Mucosa of descending colon (tissue), 3 donors: ENCODE measurements around the gene SLX9. TPM values are rescaled to one million over a fixed set of nuclear protein-coding genes. Genes with fewer than 3 reads are reported as not detected.

Experiments used
- ATAC-seq: fragments of 200-7000 bp; cut with Tn5 transposase; one replicate; pipeline ENCODE4 v1.9.1; 2020; ENCODE audit warnings: mild to moderate bottlenecking, moderate library complexity
- DNase-seq, 3 donors: peaks; one replicate each; pipeline ENCODE4 v3.0.0-alpha.2; 2020
- H3K36me3 ChIP-seq: fragments of 200-600 bp; one replicate; pipeline ENCODE4 v1.8.0; 2021; ENCODE audit warnings: low read depth, mild to moderate bottlenecking
- H3K4me1 ChIP-seq: fragments of 200-600 bp; one replicate; pipeline ENCODE4 v1.8.0; 2021; ENCODE audit warnings: low read depth, mild to moderate bottlenecking
- H3K4me3 ChIP-seq: fragments of 200-600 bp; one replicate; pipeline ENCODE4 v1.8.0; 2021; ENCODE audit warnings: mild to moderate bottlenecking
- H3K9me3 ChIP-seq: fragments of 200-600 bp; one replicate; pipeline ENCODE4 v1.8.0; 2021; ENCODE audit warnings: mild to moderate bottlenecking
- intact Hi-C, 2 donors: fragments of 100-400 bp; cut with DNase I in 1 of 2; cut with micrococcal nuclease in 1 of 2; formaldehyde crosslinking; loops; one replicate each; pipeline versions ENCODE4 v1.11.0 to v1.11.1; 2022; cut with DNase I, micrococcal nuclease
- total RNA-seq, 3 donors: library from RNA; stranded (reverse); fragmentation: NEBNext Ultra II Directional in 2 of 3; extraction: Animal tissue kit (Norgen Biotek cat#: 25700) in 2 of 3; gene quantifications; one replicate each; pipeline versions ENCODE4 v1.2.1 to v1.2.4, GENCODE V29; 2021 to 2023
- TF ChIP-seq, protein P1 (sequence below): fragments of 200-600 bp; IDR thresholded peaks from one replicate; pipeline ENCODE4 v1.8.0; 2022; ENCODE audit warnings: antibody characterized with exemption, mild to moderate bottlenecking
- donor health status: DM: no; HTN: no; CAD: no; lungs with moderate emphysema.
- donor health status: DM: no; HTN: no; CAD: no.
- donor health status: DM: no; HTN: yes; CAD: no.

SLX9 gene
- total RNA-seq, 3 donors from 2014 or later: 19.8 to 42.2 (median 20.9) TPM

DNA sequence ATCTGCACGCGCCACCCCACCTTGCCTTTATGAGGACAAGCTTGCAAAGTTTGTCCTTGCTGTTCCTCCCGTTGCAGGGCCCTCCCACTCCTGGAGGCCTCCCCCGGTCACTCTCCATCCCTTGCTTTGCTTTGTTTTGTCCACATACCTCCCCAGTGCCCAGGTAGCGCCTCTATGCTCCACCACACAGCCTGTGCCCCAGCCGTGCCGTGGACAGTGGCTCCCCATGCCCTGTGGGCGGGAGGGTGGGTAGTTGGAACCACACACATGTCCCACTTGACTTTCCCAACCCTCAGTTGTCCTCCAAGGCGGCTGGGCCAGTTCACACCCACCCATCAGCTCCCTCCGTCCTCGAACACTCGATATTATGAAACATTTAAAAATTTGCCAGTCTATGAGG lies 24.6 kb downstream of the SLX9 start:
- Histone ChIP-seq H3K9me3 (no peaks in the 10 kb centered on the region), H3K36me3 (no peaks in the 10 kb centered on the region), H3K4me3 (no peak overlapping the region), H3K4me1 (no peaks in the 10 kb centered on the region)
- intact Hi-C loops: no loop called here
- TF ChIP-seq, protein P1, sequence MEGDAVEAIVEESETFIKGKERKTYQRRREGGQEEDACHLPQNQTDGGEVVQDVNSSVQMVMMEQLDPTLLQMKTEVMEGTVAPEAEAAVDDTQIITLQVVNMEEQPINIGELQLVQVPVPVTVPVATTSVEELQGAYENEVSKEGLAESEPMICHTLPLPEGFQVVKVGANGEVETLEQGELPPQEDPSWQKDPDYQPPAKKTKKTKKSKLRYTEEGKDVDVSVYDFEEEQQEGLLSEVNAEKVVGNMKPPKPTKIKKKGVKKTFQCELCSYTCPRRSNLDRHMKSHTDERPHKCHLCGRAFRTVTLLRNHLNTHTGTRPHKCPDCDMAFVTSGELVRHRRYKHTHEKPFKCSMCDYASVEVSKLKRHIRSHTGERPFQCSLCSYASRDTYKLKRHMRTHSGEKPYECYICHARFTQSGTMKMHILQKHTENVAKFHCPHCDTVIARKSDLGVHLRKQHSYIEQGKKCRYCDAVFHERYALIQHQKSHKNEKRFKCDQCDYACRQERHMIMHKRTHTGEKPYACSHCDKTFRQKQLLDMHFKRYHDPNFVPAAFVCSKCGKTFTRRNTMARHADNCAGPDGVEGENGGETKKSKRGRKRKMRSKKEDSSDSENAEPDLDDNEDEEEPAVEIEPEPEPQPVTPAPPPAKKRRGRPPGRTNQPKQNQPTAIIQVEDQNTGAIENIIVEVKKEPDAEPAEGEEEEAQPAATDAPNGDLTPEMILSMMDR: no peak
- ATAC-seq (no peak), DNase-seq (no peak)

DNA sequence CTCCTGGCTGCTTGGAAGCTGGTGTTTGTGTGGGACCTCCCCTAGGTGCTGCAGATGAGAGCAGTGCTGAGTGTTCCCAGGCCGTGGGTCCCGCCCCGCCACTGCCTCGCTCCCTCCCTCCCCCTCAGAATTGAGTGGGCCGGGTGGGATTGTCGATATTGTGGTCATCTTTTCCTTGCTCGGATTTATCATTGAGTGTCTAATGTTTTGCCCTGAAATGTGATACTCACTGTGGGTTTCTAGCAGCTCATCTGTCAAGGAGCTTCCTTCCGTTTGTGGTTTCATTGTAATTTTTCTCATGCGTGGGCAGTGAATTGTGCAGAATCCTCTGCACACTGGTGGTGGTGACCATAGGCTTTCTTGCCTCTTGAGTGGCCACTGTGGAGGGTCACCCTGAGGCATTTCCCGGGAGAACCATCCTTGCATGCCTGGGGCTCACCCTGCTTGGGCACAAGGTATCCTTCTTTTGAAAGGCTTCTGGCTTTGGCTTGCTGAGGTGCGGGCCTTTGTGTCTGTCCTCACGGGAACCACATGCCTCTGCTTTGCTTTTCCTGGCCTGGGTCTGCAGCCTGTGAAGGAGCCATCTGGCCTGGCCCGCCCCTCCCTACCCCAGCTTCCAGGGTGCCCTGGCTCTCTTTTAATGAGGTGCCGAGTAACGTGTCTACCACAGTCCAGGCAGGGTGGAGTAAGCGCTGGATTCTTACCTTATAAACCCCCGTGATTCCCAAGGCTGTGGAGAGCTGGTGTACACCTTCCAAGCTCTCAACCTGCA lies 25.6 kb downstream of the SLX9 start:
- DNase-seq: no peak
- TF ChIP-seq, protein P1: no peak
- Histone ChIP-seq H3K9me3 (no peaks in the 10 kb centered on the region), H3K36me3 (no peaks in the 10 kb centered on the region), H3K4me3 (no peak overlapping the region), H3K4me1 (no peaks in the 10 kb centered on the region)
- intact Hi-C loops: no loop called here
- ATAC-seq: no peak

DNA sequence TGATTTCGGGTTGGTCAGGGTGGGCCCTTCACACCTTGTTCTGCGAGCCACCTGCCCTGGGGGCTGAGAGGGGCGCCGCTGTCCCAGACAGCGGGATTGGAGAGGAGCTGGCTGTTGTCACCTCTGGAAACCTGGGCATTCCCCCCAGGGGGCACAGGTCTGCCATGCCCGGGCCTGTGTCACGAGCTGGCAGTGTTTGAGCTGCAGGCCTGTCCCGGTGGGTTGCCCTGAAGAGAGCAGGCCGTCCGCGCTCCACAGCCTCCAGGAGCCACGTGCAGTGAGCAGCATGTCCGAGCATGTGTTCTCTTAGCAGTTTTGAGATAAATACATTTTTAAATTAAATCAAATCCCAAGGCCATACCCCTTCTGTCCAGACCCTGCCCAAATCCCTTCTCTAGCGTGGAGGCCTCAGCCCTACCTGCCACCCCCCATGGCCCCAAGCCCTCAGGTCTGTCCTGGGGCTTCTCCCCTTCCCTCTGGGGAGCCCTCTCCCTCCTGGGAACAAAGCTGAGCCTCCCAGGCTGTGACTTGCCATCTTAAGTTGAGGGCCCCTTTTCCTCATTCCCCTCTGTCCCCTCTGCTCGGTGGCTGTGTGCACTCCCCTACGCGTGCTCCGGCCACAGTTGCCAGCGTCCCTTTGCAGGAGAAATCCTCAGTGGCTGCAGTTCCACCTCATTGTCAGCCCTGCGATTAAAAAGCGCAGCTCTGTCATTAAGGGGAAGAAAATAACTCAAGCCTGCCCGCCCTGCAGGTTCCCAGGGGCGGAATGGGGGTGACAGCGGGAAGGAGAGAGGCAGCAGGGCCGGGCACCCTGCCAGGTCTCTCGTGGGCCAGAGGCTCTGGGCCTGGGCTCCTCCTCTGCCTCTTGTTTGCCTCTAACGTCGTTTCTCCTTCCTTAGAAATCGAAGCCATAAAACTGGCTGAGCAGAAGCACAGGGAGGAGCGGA lies 26.6 kb downstream of the SLX9 start:
- Histone ChIP-seq H3K9me3 (no peaks in the 10 kb centered on the region), H3K4me1 (no peaks in the 10 kb centered on the region), H3K4me3 (no peak overlapping the region), H3K36me3 (no peaks in the 10 kb centered on the region)
- intact Hi-C loops: no loop called here
- TF ChIP-seq, protein P1: no peak
- DNase-seq (peak in 1 of 3 donors; percentile 26), ATAC-seq (no peak)

DNA sequence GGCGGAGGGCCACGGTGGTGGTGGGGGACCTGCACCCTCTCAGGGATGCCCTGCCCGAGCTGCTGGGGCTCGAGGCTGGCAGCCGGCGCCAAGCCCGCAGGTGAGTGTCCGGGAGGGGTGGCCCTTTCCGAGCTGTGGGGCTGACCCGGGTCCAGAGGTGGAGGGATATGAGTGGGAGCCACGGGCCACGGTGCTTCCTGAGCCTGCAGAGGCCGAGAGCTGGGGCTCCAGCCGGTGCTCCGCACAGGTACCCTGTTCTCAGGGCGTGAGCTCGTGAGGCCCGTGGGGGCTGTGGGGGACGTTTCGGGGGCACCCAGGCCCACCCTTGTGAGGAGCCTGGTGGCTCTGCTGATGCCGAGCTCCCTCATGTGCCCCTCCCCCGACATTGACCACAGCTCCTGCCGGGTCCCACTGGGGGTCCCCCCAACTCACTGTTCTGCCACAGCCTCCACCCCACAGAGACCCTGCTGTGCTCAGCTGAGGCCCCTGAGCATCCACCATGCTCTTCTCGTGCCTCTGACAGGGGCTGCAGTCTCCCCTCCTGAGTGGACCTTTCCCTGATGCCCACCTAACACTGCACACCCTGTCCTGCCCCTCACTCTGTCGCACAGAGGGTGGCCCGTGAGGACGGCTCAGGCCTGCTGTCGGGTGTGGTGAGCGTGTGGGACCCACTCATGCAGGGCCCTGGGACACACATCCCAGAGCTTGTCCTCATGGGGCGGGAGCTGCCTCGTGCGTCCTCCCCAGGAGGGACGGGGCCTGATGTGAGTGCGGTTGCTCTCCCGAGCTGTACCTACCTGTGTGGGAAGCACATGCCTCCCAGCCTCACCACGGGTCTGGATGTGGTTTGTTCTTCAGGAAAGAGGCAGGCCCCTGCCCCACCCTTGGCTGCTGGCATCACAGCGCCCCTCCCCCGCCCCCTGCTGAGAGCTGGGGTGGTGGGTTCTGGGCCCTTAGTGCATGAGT lies 27.5 kb downstream of the SLX9 start:
- peak; percentile 4 for ATAC-seq
- TF ChIP-seq, protein P1: no peak
- Histone ChIP-seq H3K4me1 (no peaks in the 10 kb centered on the region), H3K9me3 (no peaks in the 10 kb centered on the region), H3K4me3 (no peak overlapping the region), H3K36me3 (no peaks in the 10 kb centered on the region)
- intact Hi-C loops: no loop called here
- no peak for DNase-seq

DNA sequence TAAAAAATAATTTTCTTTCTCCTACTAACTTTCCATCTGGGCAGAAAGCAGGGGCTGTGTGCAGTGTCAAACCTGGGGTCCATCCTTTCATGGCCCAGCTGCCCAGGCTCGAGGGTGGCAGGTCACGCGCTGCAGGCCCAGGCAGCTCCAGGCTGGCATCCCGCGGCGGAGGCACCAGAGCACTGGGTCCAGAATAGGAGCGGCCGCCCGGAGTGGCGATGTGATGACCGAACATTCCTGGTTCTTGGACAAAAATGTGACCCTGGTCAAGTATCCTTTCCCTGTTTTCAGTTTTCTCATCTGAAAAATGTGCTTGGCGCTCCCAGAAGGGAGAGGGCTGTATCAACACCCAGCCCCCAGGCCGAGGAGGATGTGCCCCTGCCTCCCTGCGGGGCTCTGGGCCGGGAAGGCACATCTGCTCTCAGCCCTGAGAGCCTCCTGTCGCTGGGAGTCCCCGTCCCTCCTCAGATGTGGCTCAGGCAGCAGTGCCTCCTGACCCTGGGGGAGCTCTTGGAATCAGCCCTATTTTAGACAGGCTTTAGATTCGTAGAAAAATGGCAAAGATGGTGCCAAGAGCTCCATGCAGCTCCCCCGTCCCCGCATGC lies 29.3 kb downstream of the SLX9 start:
- H3K36me3 ChIP-seq: no peaks in the 10 kb centered on the region
- no peaks in the 10 kb centered on the region for H3K4me1 ChIP-seq
- H3K9me3 ChIP-seq: no peaks in the 10 kb centered on the region
- intact Hi-C loops: no loop called here
- ATAC-seq (no peak), DNase-seq (no peak)
- H3K4me3 ChIP-seq: no peak overlapping the region
- TF ChIP-seq, protein P1: no peak
